ENCODE measurements around the gene ACTBL2. TPM values are rescaled to one million over a fixed set of nuclear protein-coding genes. Genes with fewer than 3 reads are reported as not detected.

ACTBL2 gene
- total and polyA plus RNA-seq, 2 of the 13 experiments (the other 11 are each of a cell fraction or from before 2014, with no cell fraction given): not detected

DNA sequence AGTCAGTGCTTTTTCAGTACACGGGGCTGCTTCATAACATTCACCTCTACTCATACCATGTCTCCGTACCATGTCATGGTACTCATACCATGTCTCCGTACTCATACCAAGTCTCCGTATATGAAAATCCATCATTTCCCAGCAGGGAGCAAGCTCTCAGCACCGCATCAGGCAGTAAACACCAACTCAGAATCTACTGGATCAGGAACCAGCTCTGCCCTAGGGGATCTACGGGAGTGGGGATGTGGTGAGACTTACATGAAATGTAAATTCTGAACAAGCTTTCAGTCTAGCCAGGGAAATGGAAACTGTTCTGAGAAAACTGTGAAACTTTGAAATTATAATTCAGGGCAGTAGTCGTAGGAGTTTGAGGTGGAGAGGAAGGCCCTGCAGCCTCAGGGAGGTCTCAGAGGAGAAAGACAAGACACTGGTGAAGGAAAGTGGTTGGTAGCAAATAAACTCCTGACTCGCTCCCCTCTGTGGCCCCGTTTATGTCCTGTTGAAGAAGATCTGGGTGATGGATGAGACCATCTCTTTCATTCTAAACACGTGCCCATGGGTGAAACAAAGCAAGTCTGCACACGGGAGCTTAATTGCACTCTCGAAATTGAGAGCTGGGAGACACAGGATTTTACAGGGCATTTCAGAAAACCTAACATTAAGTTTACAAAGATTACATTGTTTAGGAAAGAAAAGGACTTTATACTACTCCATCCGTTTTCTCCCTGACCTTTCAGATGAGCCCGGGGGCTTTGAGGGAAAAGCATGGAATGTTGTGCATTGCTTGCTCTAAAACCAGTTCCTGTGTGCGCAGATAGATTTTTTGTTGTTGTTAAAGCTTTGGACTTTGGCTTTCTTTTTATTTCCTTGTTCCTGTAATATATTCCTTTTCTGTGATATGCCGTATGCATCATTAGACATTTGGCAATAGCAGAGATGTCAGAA lies 26.8 kb downstream of the ACTBL2 start:
- Histone ChIP-seq H4K20me1 (ENCODE audit: insufficient read depth, low read length) (no peaks in the 10 kb centered on the region), H3K4me1 (ENCODE audit: insufficient read depth, low read length) (peaks cover 17% of the 10 kb centered on the region), H3K9me3 (ENCODE audit: low read length) (no peaks in the 10 kb centered on the region), H3K27ac (ENCODE audit: extremely low read length, insufficient read depth, low read length) (no peak overlapping the region), H3K36me3 (replicated peaks in 1 of 2; ENCODE audit: control insufficient read depth in 1 of 2, insufficient read depth in 2 of 2, low read length in 2 of 2) (no peaks in the 10 kb centered on the region), H3K4me2 (ENCODE audit: low read depth, low read length) (peak overlapping the region; percentile 25), H2AFZ (ENCODE audit: low read length) (no peak overlapping the region), H3K27me3 (ENCODE audit: control insufficient read depth in 1 of 2, insufficient read depth in 2 of 2, low read length in 2 of 2) (no peaks in the 10 kb centered on the region; a peak in 2 of 5 replicates), H3K9ac (ENCODE audit: insufficient read depth, low read depth, low read length) (no peak overlapping the region), H3K79me2 (ENCODE audit: insufficient read depth, low read length) (no peaks in the 10 kb centered on the region), H3K4me3 (replicated peaks in 1 of 3; ENCODE audit: insufficient read depth in 1 of 3, low read depth in 2 of 3, low read length in 3 of 3) (no peak overlapping the region)
- WGBS (ENCODE audit: low lambda C conversion rate): 29% methylated on average over 16 of the region's 16 CpGs
- CTCF ChIA-PET (ENCODE audit: low intra/inter-chr PET ratio, low total read pairs): no interaction called here
- FAIRE-seq (no peak), DNase-seq (ENCODE audit: low spot score) (peak; percentile 16), ATAC-seq (peak; percentile 64)
- POLR2A ChIA-PET: no interaction called here
- in situ Hi-C loops (cut with HindIII; ENCODE audit: extremely low pct_ligation_motif_present, low pct_unique_long_range_greater_than_20kb): no loop called here
- no peak for TF ChIP-seq MXI1 (IDR thresholded peaks at IDR 0.05; ENCODE audit: borderline replicate concordance, low read depth, low read length)
- intact Hi-C loops (cut with micrococcal nuclease; ENCODE audit: unreplicated experiment): no loop called here
- BruUV-seq (replicated peaks): no TSS peak

DNA sequence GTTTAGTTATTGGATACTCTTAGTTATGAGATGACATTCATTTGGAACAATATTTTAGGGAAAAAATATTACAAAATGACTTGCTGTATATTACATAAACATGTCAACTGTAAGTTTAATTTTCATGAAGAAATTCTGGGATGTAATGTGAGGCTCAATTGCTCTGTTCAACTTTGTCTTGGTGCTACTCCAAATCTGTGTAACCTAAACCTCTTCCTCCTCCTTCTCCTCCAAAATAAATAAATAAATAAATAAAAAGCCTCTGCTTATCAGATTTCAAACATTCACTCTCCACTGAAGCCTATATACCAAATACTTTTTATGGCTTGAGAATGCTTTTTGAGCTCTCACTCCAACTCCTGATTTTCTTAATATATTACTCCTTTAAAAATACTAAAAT lies 27.7 kb downstream of the ACTBL2 start:
- H3K9me3 ChIP-seq (ENCODE audit: low read length): no peaks in the 10 kb centered on the region
- DNase-seq (ENCODE audit: low spot score): no peak
- no peak for FAIRE-seq
- H3K4me3 ChIP-seq (replicated peaks in 1 of 3; ENCODE audit: insufficient read depth in 1 of 3, low read depth in 2 of 3, low read length in 3 of 3): no peak overlapping the region
- no peaks in the 10 kb centered on the region; a peak in 2 of 5 replicates for H3K27me3 ChIP-seq (ENCODE audit: control insufficient read depth in 1 of 2, insufficient read depth in 2 of 2, low read length in 2 of 2)
- intact Hi-C loops (cut with micrococcal nuclease; ENCODE audit: unreplicated experiment) (no loop called here), in situ Hi-C loops (cut with HindIII; ENCODE audit: extremely low pct_ligation_motif_present, low pct_unique_long_range_greater_than_20kb) (no loop called here)
- ATAC-seq: no peak
- no peaks in the 10 kb centered on the region for H4K20me1 ChIP-seq (ENCODE audit: insufficient read depth, low read length)
- H3K36me3 ChIP-seq (replicated peaks in 1 of 2; ENCODE audit: control insufficient read depth in 1 of 2, insufficient read depth in 2 of 2, low read length in 2 of 2): no peaks in the 10 kb centered on the region
- BruUV-seq (replicated peaks): no TSS peak
- peaks cover 17% of the 10 kb centered on the region for H3K4me1 ChIP-seq (ENCODE audit: insufficient read depth, low read length)
- H3K27ac ChIP-seq (ENCODE audit: extremely low read length, insufficient read depth, low read length): no peak overlapping the region
- H3K9ac ChIP-seq (ENCODE audit: insufficient read depth, low read depth, low read length): no peak overlapping the region
- H3K4me2 ChIP-seq (ENCODE audit: low read depth, low read length): no peak overlapping the region
- no peak overlapping the region for H2AFZ ChIP-seq (ENCODE audit: low read length)
- no peaks in the 10 kb centered on the region for H3K79me2 ChIP-seq (ENCODE audit: insufficient read depth, low read length)
- ChIA-PET POLR2A (no interaction called here), CTCF (ENCODE audit: low intra/inter-chr PET ratio, low total read pairs) (no interaction called here)
- TF ChIP-seq NFKB2 (CRISPR knock-in tag; IDR thresholded peaks at IDR 0.05; ENCODE audit: borderline replicate concordance): no peak
- TF ChIP-seq TGIF2 (CRISPR knock-in tag; IDR thresholded peaks at IDR 0.05): no peak
- no peak for TF ChIP-seq BRCA1 (CRISPR knock-in tag; IDR thresholded peaks at IDR 0.05)
- TF ChIP-seq MLLT10 (CRISPR knock-in tag; IDR thresholded peaks at IDR 0.05): no peak
- TF ChIP-seq ZNF639 (CRISPR knock-in tag; conservative IDR thresholded peaks at IDR 0.05): no peak
- no peak for TF ChIP-seq AGO2 (optimal IDR thresholded peaks at IDR 0.05; ENCODE audit: low read depth, low read length)
- no peak for TF ChIP-seq ZNF672 (CRISPR knock-in tag; IDR thresholded peaks at IDR 0.05)
- TF ChIP-seq, protein P1, sequence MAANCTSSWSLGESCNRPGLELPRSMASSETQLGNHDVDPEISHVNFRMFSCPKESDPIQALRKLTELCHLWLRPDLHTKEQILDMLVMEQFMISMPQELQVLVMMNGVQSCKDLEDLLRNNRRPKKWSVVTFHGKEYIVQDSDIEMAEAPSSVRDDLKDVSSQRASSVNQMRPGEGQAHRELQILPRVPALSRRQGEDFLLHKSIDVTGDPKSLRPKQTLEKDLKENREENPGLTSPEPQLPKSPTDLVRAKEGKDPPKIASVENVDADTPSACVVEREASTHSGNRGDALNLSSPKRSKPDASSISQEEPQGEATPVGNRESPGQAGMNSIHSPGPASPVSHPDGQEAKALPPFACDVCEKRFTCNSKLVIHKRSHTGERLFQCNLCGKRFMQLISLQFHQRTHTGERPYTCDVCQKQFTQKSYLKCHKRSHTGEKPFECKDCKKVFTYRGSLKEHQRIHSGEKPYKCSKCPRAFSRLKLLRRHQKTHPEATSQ (CRISPR knock-in tag; IDR thresholded peaks at IDR 0.05; ENCODE audit: borderline replicate concordance): no peak
- no peak for TF ChIP-seq PRMT3 (CRISPR knock-in tag; IDR thresholded peaks at IDR 0.05; ENCODE audit: borderline replicate concordance, low read depth)
- TF ChIP-seq ZNF138 (CRISPR knock-in tag; IDR thresholded peaks at IDR 0.05; ENCODE audit: low read depth): no peak
- TF ChIP-seq, protein P2, sequence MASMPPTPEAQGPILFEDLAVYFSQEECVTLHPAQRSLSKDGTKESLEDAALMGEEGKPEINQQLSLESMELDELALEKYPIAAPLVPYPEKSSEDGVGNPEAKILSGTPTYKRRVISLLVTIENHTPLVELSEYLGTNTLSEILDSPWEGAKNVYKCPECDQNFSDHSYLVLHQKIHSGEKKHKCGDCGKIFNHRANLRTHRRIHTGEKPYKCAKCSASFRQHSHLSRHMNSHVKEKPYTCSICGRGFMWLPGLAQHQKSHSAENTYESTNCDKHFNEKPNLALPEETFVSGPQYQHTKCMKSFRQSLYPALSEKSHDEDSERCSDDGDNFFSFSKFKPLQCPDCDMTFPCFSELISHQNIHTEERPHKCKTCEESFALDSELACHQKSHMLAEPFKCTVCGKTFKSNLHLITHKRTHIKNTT (CRISPR knock-in tag; IDR thresholded peaks at IDR 0.05): no peak
- no peak for TF ChIP-seq GATAD2A (CRISPR knock-in tag; IDR thresholded peaks at IDR 0.05)
- TF ChIP-seq TARDBP (CRISPR knock-in tag; IDR thresholded peaks at IDR 0.05): no peak
- no peak for TF ChIP-seq HHEX (CRISPR knock-in tag; IDR thresholded peaks at IDR 0.05)
- TF ChIP-seq GTF3A (CRISPR knock-in tag; conservative IDR thresholded peaks at IDR 0.05): no peak

Measured in HepG2 (cell line).